ENCODE data around the gene GMPPA.
A peak's percentile ranks its signal among the peaks of the same experiment; 100 is the strongest.

Gene GMPPA

DNA sequence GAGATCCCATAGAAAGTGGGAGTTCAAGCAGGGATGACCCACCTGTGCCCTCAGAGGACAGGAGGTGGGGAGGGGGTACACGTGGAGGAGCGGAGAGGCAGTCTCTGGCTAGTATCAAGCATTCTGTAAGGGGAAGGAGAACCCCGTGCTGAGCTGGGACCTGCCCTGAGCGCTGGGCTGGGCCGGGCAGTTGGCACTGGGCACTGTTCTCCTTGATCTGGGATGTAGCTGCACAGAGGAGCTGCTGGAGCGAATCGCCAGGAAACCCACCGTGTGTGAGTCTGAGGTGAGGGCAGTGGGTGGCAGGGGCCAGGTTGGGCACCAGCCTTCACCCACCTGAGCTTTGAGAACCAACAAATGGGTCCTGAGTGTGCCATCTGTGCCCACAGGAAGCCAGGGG lies 19.8 kb upstream of the GMPPA start:
- Histone ChIP-seq H3K9me3 (ENCODE audit: low read length) (no peaks in the 10 kb centered on the region), H3K36me3 (ENCODE audit: insufficient read depth, low read length) (peaks cover 51% of the 10 kb centered on the region), H3K27ac (ENCODE audit: low read depth, low read length) (no peak overlapping the region), H3K4me1 (ENCODE audit: insufficient read depth, low read length) (peaks cover 20% of the 10 kb centered on the region), H3K4me3 (ENCODE audit: low read depth in 1 of 2, low read length in 2 of 2) (no peak overlapping the region), H3K9ac (ENCODE audit: low read length) (no peak overlapping the region), H3K27me3 (ENCODE audit: control insufficient read depth in 1 of 2, insufficient read depth in 2 of 2, low read length in 2 of 2) (peaks cover 0 to 12% of the 10 kb centered on the region in 2 donors)

DNA sequence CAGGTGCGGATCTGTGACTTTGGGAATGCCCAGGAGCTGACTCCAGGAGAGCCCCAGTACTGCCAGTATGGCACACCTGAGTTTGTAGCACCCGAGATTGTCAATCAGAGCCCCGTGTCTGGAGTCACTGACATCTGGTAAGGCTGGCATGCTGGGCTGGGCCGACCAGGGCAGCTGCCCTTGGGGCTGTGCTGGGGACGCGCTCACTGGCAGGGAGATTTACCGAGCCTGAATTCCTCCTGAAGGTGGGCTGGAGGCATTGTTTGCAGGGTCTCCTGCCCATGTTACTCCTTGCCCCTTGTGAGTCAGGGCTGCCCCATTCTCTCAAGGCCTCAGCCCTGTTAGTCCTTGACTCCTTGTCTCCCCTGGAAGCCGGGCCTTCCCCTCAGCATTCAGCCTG lies 18.7 kb upstream of the GMPPA start:
- no peak overlapping the region for H3K9ac ChIP-seq (ENCODE audit: low read length)
- H3K4me1 ChIP-seq (ENCODE audit: insufficient read depth, low read length): peaks cover 22% of the 10 kb centered on the region
- H3K4me3 ChIP-seq (ENCODE audit: low read depth in 1 of 2, low read length in 2 of 2): no peak overlapping the region
- H3K27ac ChIP-seq (ENCODE audit: low read depth, low read length): no peak overlapping the region
- H3K9me3 ChIP-seq (ENCODE audit: low read length): no peaks in the 10 kb centered on the region
- peaks cover 52% of the 10 kb centered on the region for H3K36me3 ChIP-seq (ENCODE audit: insufficient read depth, low read length)
- peaks cover 0 to 23% of the 10 kb centered on the region in 2 donors for H3K27me3 ChIP-seq (ENCODE audit: control insufficient read depth in 1 of 2, insufficient read depth in 2 of 2, low read length in 2 of 2)

DNA sequence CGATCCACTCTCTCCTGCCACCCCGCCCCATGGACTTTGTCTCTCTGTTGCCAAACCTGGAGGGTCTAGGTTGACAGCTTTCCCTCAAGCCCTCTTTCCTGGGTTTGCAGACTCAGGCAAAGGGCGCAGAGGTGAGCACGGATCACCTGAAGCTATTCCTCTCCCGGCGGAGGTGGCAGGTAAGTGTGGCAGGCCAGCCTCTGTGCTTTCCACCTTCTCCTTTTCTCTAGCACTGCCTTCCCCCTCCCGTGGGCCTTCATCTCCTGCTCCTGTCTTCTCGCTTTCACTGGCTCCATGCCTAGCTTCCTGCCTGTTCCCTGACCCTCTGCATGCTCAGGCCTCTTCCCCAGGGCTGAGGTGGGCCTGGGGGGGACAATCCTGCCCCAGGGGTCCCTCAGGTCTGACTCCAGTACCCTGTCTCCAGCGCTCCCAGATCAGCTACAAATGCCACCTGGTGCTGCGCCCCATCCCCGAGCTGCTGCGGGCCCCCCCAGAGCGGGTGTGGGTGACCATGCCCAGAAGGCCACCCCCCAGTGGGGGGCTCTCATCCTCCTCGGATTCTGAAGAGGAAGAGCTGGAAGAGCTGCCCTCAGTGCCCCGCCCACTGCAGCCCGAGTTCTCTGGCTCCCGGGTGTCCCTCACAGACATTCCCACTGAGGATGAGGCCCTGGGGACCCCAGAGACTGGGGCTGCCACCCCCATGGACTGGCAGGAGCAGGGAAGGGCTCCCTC lies 15.9 kb upstream of the GMPPA start:
- peak overlapping the region; percentile 88 for H3K27ac ChIP-seq (ENCODE audit: low read depth, low read length)

GRCh38 chr2:219483451-219484342 lies 15.0 kb upstream of the GMPPA start:
- peak overlapping the region; percentile 88 for H3K27ac ChIP-seq (ENCODE audit: low read depth, low read length)
- peaks cover 13% of the 10 kb centered on the region for H3K4me1 ChIP-seq (ENCODE audit: insufficient read depth, low read length)
- H3K27me3 ChIP-seq (ENCODE audit: control insufficient read depth in 1 of 2, insufficient read depth in 2 of 2, low read length in 2 of 2): peaks cover 0 to 31% of the 10 kb centered on the region in 2 donors
- no peak overlapping the region for H3K4me3 ChIP-seq (ENCODE audit: low read depth in 1 of 2, low read length in 2 of 2)
- H3K9ac ChIP-seq (ENCODE audit: low read length): no peak overlapping the region
- H3K36me3 ChIP-seq (ENCODE audit: insufficient read depth, low read length): peaks cover 72% of the 10 kb centered on the region
- no peaks in the 10 kb centered on the region for H3K9me3 ChIP-seq (ENCODE audit: low read length)

More for the DNA sequence above, 15.9 kb upstream of the GMPPA start:
- peaks cover 72% of the 10 kb centered on the region for H3K36me3 ChIP-seq (ENCODE audit: insufficient read depth, low read length)
- H3K4me3 ChIP-seq (ENCODE audit: low read depth in 1 of 2, low read length in 2 of 2): no peak overlapping the region
- H3K27me3 ChIP-seq (ENCODE audit: control insufficient read depth in 1 of 2, insufficient read depth in 2 of 2, low read length in 2 of 2): peaks cover 0 to 31% of the 10 kb centered on the region in 2 donors
- peaks cover 13% of the 10 kb centered on the region for H3K4me1 ChIP-seq (ENCODE audit: insufficient read depth, low read length)
- no peaks in the 10 kb centered on the region for H3K9me3 ChIP-seq (ENCODE audit: low read length)
- no peak overlapping the region for H3K9ac ChIP-seq (ENCODE audit: low read length)

GRCh38 chr2:219484343-219485200 lies 14.1 kb upstream of the GMPPA start:
- Histone ChIP-seq H3K27ac (ENCODE audit: low read depth, low read length) (peak overlapping the region; percentile 88), H3K4me3 (ENCODE audit: low read depth in 1 of 2, low read length in 2 of 2) (no peak overlapping the region), H3K4me1 (ENCODE audit: insufficient read depth, low read length) (peaks cover 13% of the 10 kb centered on the region), H3K9me3 (ENCODE audit: low read length) (no peaks in the 10 kb centered on the region), H3K27me3 (ENCODE audit: control insufficient read depth in 1 of 2, insufficient read depth in 2 of 2, low read length in 2 of 2) (peaks cover 0 to 31% of the 10 kb centered on the region in 2 donors), H3K9ac (ENCODE audit: low read length) (no peak overlapping the region), H3K36me3 (ENCODE audit: insufficient read depth, low read length) (peaks cover 70% of the 10 kb centered on the region)

GRCh38 chr2:219485201-219485580 lies 13.5 kb upstream of the GMPPA start:
- peaks cover 0 to 31% of the 10 kb centered on the region in 2 donors for H3K27me3 ChIP-seq (ENCODE audit: control insufficient read depth in 1 of 2, insufficient read depth in 2 of 2, low read length in 2 of 2)
- peaks cover 13% of the 10 kb centered on the region for H3K4me1 ChIP-seq (ENCODE audit: insufficient read depth, low read length)
- H3K9me3 ChIP-seq (ENCODE audit: low read length): no peaks in the 10 kb centered on the region
- no peak overlapping the region for H3K9ac ChIP-seq (ENCODE audit: low read length)
- H3K36me3 ChIP-seq (ENCODE audit: insufficient read depth, low read length): peaks cover 70% of the 10 kb centered on the region
- no peak overlapping the region for H3K4me3 ChIP-seq (ENCODE audit: low read depth in 1 of 2, low read length in 2 of 2)
- H3K27ac ChIP-seq (ENCODE audit: low read depth, low read length): peak overlapping the region; percentile 1

DNA sequence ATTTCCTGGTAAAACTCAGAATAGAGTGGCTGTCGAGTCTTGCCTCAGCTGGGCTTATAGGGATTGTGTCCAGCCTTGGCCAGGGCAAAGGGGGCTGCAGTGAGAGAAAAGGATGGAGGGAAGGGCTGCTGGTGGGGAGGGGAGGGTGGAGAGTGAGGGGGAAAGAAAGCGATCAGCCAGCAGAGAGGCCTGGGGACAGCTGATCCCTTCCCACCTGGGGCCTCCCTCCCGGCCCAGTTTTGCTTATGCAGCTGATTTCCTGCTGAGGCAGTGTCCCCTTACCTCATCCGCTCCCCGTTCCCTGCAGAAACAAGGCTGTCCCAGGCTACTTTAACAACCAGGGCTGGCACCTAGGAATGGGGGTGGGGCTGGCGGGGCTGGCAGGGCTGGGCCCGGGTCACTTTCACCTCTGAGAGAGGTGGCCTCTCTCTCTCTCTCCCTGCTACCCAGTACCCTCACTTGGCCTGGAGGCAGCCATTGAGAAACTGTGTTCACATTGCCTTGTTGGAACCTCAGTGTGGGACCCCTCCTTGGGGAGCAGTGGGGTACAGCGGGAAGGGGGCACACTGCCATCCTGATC lies 12.2 kb upstream of the GMPPA start:
- Histone ChIP-seq H3K4me1 (ENCODE audit: insufficient read depth, low read length) (peaks cover 13% of the 10 kb centered on the region), H3K9ac (ENCODE audit: low read length) (no peak overlapping the region), H3K9me3 (ENCODE audit: low read length) (no peaks in the 10 kb centered on the region), H3K27me3 (ENCODE audit: control insufficient read depth in 1 of 2, insufficient read depth in 2 of 2, low read length in 2 of 2) (peaks cover 0 to 31% of the 10 kb centered on the region in 2 donors), H3K36me3 (ENCODE audit: insufficient read depth, low read length) (peaks cover 70% of the 10 kb centered on the region), H3K27ac (ENCODE audit: low read depth, low read length) (no peak overlapping the region), H3K4me3 (ENCODE audit: low read depth in 1 of 2, low read length in 2 of 2) (no peak overlapping the region)

DNA sequence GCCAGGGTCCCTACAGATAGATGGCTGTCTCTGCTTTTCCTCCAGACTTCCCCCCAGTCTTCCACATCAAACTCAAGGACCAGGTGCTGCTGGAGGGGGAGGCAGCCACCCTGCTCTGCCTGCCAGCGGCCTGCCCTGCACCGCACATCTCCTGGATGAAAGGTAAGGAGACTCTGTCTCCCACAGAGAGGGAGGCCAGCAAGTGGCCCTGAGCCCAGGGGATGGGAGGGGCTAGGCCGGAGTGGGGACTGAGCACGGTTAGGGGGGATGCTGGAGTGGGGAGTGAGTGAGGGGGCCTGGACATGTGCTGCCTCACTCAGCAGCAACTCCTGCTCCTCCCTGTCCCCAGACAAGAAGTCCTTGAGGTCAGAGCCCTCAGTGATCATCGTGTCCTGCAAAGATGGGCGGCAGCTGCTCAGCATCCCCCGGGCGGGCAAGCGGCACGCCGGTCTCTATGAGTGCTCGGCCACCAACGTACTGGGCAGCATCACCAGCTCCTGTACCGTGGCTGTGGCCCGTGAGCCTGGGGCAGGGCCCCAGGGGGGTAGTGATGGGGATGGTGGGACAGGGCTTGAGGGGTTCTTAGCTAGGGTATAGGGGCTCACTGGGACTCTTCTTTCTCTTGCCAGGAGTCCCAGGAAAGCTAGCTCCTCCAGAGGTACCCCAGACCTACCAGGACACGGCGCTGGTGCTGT lies 10.4 kb upstream of the GMPPA start:
- H3K9me3 ChIP-seq (ENCODE audit: low read length): no peaks in the 10 kb centered on the region
- H3K36me3 ChIP-seq (ENCODE audit: insufficient read depth, low read length): peaks cover 65% of the 10 kb centered on the region
- H3K4me3 ChIP-seq (ENCODE audit: low read depth in 1 of 2, low read length in 2 of 2): no peak overlapping the region
- H3K27ac ChIP-seq (ENCODE audit: low read depth, low read length): no peak overlapping the region
- peaks cover 6% of the 10 kb centered on the region for H3K4me1 ChIP-seq (ENCODE audit: insufficient read depth, low read length)
- H3K27me3 ChIP-seq (ENCODE audit: control insufficient read depth in 1 of 2, insufficient read depth in 2 of 2, low read length in 2 of 2): peaks cover 0 to 25% of the 10 kb centered on the region in 2 donors
- no peak overlapping the region for H3K9ac ChIP-seq (ENCODE audit: low read length)

- Histone ChIP-seq H3K36me3 (ENCODE audit: insufficient read depth, low read length) (peaks cover 65% of the 10 kb centered on the region), H3K9ac (ENCODE audit: low read length) (no peak overlapping the region), H3K27ac (ENCODE audit: low read depth, low read length) (no peak overlapping the region), H3K27me3 (ENCODE audit: control insufficient read depth in 1 of 2, insufficient read depth in 2 of 2, low read length in 2 of 2) (peaks cover 0 to 20% of the 10 kb centered on the region in 2 donors), H3K4me3 (ENCODE audit: low read depth in 1 of 2, low read length in 2 of 2) (no peak overlapping the region), H3K4me1 (ENCODE audit: insufficient read depth, low read length) (peaks cover 4% of the 10 kb centered on the region), H3K9me3 (ENCODE audit: low read length) (no peaks in the 10 kb centered on the region)
These were observed 9.9 kb upstream of the GMPPA start for GRCh38 chr2:219488844-219489194.

DNA sequence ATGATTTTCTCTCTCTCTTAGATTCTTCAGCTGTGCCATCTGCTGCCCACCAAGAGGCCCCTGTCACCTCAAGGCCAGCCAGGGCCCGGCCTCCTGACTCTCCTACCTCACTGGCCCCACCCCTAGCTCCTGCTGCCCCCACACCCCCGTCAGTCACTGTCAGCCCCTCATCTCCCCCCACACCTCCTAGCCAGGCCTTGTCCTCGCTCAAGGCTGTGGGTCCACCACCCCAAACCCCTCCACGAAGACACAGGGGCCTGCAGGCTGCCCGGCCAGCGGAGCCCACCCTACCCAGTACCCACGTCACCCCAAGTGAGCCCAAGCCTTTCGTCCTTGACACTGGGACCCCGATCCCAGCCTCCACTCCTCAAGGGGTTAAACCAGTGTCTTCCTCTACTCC lies 9.4 kb upstream of the GMPPA start:
- no peak overlapping the region for H3K9ac ChIP-seq (ENCODE audit: low read length)
- H3K4me1 ChIP-seq (ENCODE audit: insufficient read depth, low read length): no peaks in the 10 kb centered on the region
- peaks cover 65% of the 10 kb centered on the region for H3K36me3 ChIP-seq (ENCODE audit: insufficient read depth, low read length)
- no peaks in the 10 kb centered on the region for H3K9me3 ChIP-seq (ENCODE audit: low read length)
- no peak overlapping the region for H3K4me3 ChIP-seq (ENCODE audit: low read depth in 1 of 2, low read length in 2 of 2)
- no peak overlapping the region for H3K27ac ChIP-seq (ENCODE audit: low read depth, low read length)
- peaks cover 0 to 15% of the 10 kb centered on the region in 2 donors for H3K27me3 ChIP-seq (ENCODE audit: control insufficient read depth in 1 of 2, insufficient read depth in 2 of 2, low read length in 2 of 2)
